Stimulated activated CD4-positive, alpha-beta T cell treated with anti-CD3 and anti-CD28 coated beads, Interleukin-2, amount 100 ng/mL, for 4 hours (primary cell): ENCODE results near the gene CD19.
A peak's percentile ranks its signal among the peaks of the same experiment; 100 is the strongest.
"Not testable (repeated sequence)": the region's sequence is repeated elsewhere in the genome, so short reads cannot be mapped to it uniquely, and the experiment has no call there.

Experiments
- DNase-seq: peaks from one replicate; pipeline ENCODE4 v3.0.0-alpha.2; 2020; ENCODE audit warnings: low read depth

Gene CD19

DNA sequence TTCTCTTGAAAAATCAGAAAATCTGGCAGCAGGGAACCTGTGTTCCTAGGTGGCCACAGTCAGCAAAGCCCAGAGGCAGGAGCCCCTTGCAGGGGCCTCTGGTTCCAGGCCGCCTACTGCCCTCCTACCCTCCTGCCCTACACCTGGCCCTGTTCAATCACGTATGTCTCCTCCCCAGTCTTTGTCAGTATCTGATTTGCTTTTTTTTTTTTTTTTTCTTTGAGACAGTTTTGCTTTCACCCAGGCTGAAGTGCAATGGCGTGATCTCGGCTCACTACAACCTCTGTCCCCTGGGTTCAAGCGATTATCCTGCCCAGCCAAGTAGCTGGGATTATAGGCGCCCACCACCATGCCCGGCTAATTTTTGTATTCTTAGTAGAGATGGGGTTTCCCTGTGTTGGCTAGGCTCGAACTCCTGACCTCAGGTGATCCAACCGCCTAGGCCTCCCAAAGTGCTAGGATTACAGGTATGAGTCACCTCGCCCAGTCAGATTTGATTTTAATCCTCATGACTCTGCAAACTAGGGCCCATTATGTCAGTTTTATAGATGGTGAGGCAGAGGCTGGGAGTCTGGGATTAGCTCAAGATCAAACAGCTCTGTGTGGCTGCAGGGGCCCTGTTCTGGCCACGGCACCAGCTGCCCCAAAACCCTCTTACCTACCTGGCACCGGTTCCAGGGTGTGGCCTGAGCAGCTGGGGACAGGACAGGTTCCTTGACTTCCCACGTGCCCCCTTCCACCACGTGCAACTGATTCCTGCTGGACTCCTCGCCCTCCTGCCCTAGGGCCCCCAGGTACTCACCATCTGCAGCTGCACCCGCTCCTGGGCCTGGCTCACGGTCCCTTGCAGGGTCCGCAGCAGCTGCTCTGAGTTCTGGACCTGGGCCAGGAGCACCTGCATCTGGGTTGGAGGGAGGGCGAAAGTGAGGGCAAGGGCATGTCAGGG is 21.4 kb upstream of the CD19 start:
- no peak for DNase-seq

GRCh38 chr16:28912558-28912957 is 19.2 kb upstream of the CD19 start:
- no peak for DNase-seq

DNA sequence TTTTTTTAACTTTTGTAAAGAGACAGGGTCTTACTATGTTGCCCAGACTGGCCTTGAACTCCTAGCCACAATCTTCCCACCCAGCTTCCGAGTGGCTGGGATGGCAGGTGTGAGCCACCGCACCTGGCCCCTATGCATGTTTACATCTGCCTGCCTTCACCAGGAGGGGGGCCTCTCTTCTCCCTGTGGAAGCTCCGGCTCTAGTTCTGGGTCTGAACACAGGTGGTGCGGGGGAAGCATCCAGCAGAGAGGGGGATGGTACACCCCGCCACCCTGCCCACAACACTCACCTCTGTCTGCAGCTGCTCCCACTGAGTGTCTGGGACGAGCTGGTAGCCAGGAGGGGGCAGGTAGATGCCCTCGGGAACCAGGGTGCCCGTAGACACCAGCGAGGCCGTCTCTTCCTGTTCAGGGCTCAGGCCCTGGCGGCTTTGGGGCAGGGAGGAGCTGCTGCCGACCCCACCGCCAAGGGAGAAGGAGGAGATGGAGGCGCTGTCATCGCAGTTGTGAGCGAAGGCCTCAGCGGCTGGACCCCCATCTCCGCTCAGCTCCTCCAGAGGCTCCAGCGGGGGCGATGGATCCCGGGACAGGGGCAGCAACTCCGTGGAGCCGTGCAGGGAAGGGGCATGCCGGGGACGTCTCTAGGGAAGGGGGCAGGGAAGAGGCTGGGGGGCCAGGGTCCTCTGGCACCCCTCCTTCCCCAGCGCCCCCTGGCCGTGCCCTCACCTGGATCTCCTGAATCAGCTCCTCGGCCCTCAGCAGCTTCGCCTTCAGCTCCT is 17.6 kb upstream of the CD19 start:
- no peak for DNase-seq

DNA sequence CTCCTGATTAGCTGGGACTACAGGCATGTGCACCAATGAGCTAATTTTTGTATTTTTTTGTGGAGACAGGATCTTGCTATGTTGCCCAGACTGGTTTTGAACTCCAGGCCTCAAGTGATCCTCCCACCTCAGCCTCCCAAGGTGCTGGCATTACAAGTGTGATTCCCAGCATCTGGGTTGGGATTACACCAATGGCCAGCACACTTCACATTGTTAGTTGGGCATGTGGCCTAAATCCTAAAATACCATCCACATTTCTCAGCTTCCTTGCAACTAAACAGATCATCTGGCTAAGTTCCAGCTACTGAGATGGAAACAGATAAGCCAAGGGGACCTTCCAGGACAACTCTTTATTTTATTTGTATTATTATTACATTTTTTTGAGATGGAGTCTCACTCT is 16.6 kb upstream of the CD19 start:
- DNase-seq: no peak

- no peak for DNase-seq
Observed at GRCh38 chr16:28917095-28917494, 14.7 kb upstream of the CD19 start.

GRCh38 chr16:28918698-28919097 is 13.1 kb upstream of the CD19 start:
- no peak for DNase-seq

- DNase-seq: no peak
Observed at GRCh38 chr16:28923231-28923587, 8.6 kb upstream of the CD19 start.

- DNase-seq: no peak
Observed at GRCh38 chr16:28923652-28924398, 7.9 kb upstream of the CD19 start.

DNA sequence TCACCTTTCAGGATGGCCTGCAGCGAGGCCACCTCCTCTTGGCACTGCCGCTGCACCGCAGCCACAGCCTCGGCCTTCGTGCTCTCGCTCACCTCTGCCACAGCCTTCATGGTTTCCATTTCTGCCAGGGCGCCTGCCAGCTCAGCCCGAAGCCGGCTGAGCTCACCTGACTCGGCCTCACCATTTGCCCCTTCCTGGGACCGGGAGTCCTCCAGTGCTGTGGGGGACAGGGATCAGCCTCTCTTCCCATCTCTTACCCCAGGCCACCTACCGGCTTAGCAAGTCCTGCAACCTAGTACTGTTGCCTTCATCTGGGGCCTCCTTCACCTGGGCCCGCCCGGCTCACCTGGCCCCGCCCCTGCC is 7.4 kb upstream of the CD19 start:
- no peak for DNase-seq

DNA sequence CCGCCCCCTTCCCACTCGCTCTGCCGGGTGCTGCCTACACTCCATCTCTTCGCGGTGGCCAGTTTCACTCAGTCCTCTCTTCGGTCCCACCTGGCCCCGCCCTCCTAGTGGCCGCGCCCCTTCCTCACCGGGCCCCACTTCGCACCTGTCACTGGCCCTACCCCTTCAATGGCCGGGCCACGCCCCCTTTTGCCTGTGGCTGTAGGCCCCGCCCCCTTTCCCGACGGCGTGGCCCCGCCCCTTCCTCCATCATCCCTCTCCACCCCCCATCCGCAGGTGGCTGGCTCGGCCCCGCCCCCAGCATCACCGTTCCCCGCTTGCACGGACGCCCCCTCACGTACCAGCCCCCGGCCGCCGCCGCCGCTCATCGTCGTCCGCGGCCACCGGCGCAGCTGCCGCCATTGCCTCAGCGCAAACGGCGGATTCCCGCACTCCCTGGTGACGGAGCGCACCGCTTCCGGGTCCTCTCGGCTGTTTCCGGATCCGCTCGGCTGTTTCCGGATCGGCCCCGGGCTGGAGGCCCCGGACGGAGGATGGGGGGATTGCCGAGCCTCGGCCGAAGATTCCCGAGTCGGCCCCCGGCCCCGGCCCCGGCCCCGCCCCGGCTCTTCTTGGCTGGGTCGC is 6.9 kb upstream of the CD19 start, which contains the start of gene RABEP2:
Gene RABEP2 (minus strand): TSS at position 477 of the 624 bp plus-strand sequence. CDS start 75 bp downstream, at position 402.
- DNase-seq: peak; percentile 84

- peak; percentile 67 for DNase-seq
Observed at GRCh38 chr16:28925386-28926228, 6.2 kb upstream of the CD19 start.

DNA sequence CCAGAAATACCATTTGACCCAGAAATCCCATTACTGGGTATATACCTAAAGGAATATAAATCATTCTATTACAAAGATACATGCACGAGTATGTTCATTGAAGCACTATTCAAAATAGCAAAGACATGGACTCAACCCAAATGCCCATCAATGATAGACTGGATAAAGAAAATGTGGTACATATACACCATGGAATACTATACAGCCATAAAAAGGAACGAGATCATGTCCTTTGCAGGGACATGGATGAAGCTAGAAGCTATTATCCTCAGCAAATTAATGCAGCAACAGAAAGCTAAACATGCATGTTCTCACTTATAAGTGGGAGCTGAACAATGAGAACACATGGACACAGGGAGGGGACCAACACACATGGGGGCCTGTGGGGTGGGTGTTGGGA is 5.5 kb upstream of the CD19 start:
- not testable (repeated sequence) for DNase-seq

DNA sequence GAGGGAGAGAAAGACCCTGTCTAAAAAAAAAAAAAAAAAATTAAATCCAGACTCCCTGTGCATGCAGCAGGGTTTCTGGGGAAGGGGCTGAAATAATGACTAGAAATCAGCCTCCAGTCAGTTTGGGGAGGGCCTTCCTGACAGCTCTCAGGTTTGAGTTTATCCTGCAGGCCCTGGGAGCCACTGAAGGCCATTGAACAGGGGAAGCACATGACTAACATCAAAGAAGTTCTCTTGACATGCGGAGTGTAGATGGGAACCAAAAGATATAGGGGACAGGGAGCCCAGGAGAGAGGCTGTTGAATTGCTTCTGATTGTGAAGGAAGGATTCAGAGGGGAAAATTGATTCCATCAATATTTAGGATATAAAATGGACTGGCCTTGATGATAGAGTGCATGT is 4.0 kb upstream of the CD19 start:
- no peak for DNase-seq

DNA sequence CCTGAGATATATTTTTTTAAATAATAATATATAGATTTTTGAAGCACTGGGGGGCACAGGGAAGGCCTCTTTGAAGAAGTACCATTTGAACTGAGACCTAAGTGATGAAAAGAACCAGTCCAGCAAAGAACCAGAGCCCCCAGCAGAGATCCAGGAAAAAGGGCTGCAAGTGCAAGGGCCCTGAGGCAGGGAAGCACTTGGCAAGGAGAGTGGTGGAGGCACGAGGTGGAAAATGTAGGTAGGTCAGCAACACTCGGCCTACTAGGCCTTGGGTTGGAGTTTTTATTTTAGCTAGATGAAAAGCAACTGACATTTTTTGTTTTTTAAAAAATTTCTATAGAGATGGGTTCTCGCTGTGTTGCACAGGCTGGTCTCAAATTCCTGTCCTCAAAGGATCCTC is 1.6 kb upstream of the CD19 start:
- DNase-seq: no peak

DNA sequence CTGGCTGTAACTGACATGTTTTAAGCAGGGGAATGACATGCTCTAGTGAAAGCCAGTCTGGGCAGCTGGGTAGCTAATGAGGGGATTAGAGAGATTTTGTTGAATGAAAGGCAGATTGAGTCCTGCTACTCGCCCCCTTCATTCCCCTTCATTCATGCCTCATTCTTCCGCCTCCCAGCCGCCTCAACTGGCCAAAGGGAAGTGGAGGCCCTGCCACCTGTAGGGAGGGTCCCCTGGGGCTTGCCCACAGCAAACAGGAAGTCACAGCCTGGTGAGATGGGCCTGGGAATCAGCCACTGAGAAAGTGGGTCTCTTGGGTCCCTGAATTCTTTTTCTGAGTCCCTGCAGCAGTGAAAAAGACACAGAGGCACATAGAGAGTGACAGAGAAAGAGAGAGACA is 1.1 kb upstream of the CD19 start:
- DNase-seq: no peak

GRCh38 chr16:28932339-28933141 is 769 bp downstream of the CD19 start:
- no peak for DNase-seq

- no peak for DNase-seq
Observed at GRCh38 chr16:28933171-28933570, 1.4 kb downstream of the CD19 start.

DNA sequence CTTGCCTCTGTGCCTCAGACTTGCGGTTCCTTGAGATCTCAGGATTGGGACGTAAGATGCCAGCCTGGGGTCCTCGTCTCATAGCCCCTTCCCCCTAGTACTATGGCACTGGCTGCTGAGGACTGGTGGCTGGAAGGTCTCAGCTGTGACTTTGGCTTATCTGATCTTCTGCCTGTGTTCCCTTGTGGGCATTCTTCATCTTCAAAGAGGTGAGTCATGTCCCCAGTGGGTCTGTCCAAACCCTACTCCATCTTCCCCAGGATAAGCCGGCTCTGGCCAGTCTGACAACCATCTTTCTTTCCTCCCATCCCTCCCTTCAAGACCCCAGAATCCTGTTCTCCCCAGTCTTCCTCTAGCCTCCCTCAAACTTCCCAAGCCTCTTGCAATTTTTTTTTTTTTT is 3.6 kb downstream of the CD19 start:
- DNase-seq: no peak

DNA sequence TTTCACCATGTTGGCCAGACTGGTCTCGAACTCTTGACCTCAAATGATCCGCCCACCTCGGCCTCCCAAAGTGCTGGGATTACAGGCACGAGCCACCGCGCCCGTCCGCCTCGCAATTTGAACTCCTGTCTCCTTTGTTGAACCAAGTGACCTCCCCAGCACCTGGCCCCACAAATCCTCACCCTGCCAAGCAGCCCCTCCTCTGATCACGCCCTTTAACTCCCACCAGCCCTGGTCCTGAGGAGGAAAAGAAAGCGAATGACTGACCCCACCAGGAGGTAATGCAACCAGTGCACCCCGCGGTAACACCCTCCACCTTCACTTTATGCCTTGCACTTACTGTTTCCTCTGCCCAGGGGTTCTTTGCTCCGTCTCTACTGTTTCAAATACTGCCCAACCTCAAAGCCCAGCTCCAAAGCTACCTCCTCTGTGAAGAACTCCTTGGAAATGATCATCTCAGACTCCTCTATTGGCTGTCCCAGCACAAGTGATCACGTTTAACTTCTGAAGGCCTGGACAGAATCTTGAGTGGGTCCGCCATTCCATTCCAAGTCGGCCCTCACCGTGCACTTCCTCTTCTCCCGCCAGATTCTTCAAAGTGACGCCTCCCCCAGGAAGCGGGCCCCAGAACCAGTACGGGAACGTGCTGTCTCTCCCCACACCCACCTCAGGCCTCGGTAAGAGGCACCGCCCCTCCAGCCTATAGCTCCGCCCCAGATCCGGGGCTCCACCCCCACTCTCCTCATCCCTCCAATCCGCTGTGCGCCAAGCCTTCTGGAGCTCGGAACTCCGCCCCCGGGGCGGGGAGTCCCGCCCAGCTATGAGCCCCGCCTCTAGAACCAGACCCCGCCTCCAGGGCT is 4.4 kb downstream of the CD19 start:
- DNase-seq: peak; percentile 75
